ENCODE measurements around the gene COL19A1. TPM values are rescaled to one million over a fixed set of nuclear protein-coding genes. Genes with fewer than 3 reads are reported as not detected.

Gene COL19A1
- total RNA-seq, result under 1 TPM in 2 of 3 donors, not detected in 1; 0.15 to 0.66 TPM

DNA sequence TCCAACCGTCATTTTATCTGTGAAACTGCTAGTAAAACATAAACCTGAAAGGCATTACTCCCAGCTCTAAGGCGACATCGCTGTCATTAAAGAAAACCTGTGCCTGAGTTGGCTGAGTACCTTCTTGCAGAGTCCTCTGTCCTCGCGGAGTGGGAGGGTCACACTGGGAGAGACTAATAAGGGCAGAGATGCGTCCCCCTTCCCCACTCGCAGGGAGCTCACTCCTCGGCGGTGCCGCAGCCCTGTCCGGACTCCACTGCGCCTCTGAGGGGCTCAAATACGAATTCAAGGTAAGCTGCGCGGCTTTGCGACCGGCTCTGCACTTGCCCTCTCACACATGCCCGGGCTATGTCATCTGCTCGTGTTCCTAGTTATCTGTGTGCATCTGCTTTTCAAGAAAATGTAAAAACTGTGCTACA lies at the start of gene COL19A1:
Gene COL19A1 (plus strand): TSS at position 206 of the 419 bp plus-strand sequence. CDS start 13,012 bp downstream, outside the sequence.
- no peak for TF ChIP-seq POLR2A (IDR thresholded peaks at IDR 0.05)
- TF ChIP-seq, protein P1, sequence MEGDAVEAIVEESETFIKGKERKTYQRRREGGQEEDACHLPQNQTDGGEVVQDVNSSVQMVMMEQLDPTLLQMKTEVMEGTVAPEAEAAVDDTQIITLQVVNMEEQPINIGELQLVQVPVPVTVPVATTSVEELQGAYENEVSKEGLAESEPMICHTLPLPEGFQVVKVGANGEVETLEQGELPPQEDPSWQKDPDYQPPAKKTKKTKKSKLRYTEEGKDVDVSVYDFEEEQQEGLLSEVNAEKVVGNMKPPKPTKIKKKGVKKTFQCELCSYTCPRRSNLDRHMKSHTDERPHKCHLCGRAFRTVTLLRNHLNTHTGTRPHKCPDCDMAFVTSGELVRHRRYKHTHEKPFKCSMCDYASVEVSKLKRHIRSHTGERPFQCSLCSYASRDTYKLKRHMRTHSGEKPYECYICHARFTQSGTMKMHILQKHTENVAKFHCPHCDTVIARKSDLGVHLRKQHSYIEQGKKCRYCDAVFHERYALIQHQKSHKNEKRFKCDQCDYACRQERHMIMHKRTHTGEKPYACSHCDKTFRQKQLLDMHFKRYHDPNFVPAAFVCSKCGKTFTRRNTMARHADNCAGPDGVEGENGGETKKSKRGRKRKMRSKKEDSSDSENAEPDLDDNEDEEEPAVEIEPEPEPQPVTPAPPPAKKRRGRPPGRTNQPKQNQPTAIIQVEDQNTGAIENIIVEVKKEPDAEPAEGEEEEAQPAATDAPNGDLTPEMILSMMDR (IDR thresholded peaks at IDR 0.05), result no peak
- no peak for TF ChIP-seq POLR2AphosphoS5 (IDR thresholded peaks at IDR 0.05)
- Histone ChIP-seq H3K4me3 (peak within 1 kb of the TSS; percentile 49 to 74 (median 60)), H3K36me3 (no peaks in the 10 kb centered on the region), H3K27ac (no peak within 1 kb of the TSS), H3K27me3 (no peaks in the 10 kb centered on the region), H3K4me1 (no peaks in the 10 kb centered on the region), H3K9me3 (no peaks in the 10 kb centered on the region)
- intact Hi-C loops (cut with DNase I; ENCODE audit: low total_unique reads), result no loop called here
- DNase-seq (ENCODE audit: low spot score in 2 of 2), result no peak

DNA sequence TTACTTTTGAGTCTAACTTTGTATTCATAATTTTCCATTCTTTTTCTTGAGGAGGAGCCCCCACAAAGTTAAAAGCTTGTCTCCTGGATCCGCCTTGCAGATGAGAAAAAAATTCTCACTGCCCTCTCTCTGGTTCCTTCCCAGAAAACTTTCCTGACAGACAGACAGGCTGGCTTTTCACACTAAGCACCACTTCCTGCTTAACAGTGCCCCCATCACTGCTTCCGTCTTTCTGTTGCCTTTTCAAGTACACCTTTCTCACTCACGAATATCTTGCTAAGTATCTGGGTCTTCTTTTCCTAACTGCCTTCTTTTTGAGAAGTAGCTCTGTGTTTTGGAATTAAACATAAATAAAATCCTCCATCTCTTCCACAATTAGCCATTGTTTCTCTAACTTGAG lies 49.8 kb upstream of the COL19A1 start:
- Histone ChIP-seq H3K9me3 (no peaks in the 10 kb centered on the region), H3K36me3 (no peaks in the 10 kb centered on the region), H3K27ac (no peak overlapping the region), H3K4me1 (no peaks in the 10 kb centered on the region), H3K4me3 (no peak overlapping the region), H3K27me3 (no peaks in the 10 kb centered on the region)
- intact Hi-C loops (cut with DNase I; ENCODE audit: low total_unique reads), result no loop called here
- no peak for DNase-seq (ENCODE audit: low spot score in 2 of 2)
- TF ChIP-seq POLR2AphosphoS5 (IDR thresholded peaks at IDR 0.05), result no peak
- TF ChIP-seq POLR2A (IDR thresholded peaks at IDR 0.05), result no peak
- TF ChIP-seq, protein P1 (IDR thresholded peaks at IDR 0.05), result no peak

DNA sequence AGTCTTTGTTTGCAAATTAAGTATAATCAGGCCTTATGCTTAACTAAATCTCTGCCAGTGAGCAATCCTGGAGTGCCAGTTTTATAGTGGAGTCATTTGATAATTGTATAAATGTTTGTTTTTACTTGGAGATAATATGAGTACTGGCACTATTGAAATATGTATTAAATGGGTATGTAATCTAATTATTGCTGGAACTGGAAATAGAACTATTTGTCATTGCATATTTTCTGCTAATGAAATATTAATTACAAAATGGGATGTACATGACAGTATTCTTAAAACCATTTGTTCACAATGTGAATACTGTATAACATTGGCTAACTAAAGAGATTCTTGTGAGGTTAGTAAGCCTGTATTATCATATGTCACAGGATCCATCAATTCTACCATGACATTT lies 49.0 kb upstream of the COL19A1 start:
- no peaks in the 10 kb centered on the region for H3K9me3 ChIP-seq
- intact Hi-C loops (cut with DNase I; ENCODE audit: low total_unique reads), result no loop called here
- H3K27ac ChIP-seq, result no peak overlapping the region
- no peak overlapping the region for H3K4me3 ChIP-seq
- no peak for TF ChIP-seq POLR2A (IDR thresholded peaks at IDR 0.05)
- TF ChIP-seq, protein P1 (IDR thresholded peaks at IDR 0.05), result no peak
- TF ChIP-seq POLR2AphosphoS5 (IDR thresholded peaks at IDR 0.05), result no peak
- H3K36me3 ChIP-seq, result no peaks in the 10 kb centered on the region
- H3K27me3 ChIP-seq, result no peaks in the 10 kb centered on the region
- H3K4me1 ChIP-seq, result no peaks in the 10 kb centered on the region
- no peak for DNase-seq (ENCODE audit: low spot score in 2 of 2)

DNA sequence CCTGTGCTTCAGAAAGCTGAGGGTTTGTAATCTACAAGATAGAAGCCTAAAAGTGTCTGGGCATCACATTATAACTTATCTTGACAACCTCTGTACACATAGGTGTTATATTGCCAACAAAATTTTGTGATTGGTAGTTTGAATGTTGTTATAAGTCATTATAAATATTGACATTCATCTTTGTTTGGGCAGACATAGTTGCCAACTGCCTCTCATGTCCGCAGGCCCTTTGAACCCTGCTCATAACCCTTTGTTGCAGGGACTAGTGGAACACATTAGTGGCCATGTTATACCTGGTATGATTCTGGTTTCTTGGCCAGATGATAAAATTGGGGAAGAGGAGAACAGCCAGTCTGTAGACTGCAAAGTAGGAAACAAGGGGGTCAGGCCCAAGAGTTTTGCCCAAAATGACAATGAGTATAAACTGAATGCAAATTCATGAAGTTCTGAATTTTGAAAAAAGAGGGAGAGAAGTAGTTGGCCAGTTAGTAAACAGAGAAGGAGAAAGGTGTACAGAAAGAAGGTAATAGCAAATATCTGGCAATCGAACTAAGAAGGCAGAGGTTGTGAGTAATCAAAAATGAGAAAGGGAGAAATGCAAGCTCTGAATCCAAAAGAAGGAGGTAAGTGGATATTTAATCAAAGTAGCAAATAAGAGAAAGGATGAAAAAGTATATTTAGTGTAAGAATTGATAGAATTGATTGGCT lies 48.0 kb upstream of the COL19A1 start:
- intact Hi-C loops (cut with DNase I; ENCODE audit: low total_unique reads), result no loop called here
- Histone ChIP-seq H3K4me1 (no peaks in the 10 kb centered on the region), H3K27me3 (no peaks in the 10 kb centered on the region)

DNA sequence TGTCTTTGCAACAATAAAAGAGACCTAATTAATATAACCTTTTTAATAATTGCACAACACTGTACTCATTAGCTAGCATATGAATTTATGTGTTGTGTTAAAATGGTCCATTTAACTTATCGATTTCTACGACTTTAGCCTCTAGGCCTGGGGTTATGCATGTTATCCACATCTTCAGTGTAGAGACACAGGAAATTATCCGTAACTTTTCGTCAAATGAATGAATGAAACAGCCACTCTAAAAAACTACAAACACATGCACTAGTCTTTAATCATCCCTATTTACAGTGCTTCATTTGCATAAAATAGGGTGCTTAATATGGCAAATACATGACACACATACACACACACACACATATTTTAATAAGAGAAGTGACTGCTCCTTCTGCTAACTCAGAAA lies 47.2 kb upstream of the COL19A1 start:
- Histone ChIP-seq H3K9me3 (no peaks in the 10 kb centered on the region), H3K4me3 (no peak overlapping the region), H3K36me3 (no peaks in the 10 kb centered on the region), H3K27me3 (no peaks in the 10 kb centered on the region), H3K4me1 (no peaks in the 10 kb centered on the region), H3K27ac (no peak overlapping the region)
- intact Hi-C loops (cut with DNase I; ENCODE audit: low total_unique reads), result no loop called here
- TF ChIP-seq, protein P1 (IDR thresholded peaks at IDR 0.05), result no peak
- TF ChIP-seq POLR2AphosphoS5 (IDR thresholded peaks at IDR 0.05) (no peak), POLR2A (IDR thresholded peaks at IDR 0.05) (no peak)
- no peak for DNase-seq (ENCODE audit: low spot score in 2 of 2)

More for the DNA sequence above, 48.0 kb upstream of the COL19A1 start:
- H3K36me3 ChIP-seq, result no peaks in the 10 kb centered on the region
- no peak overlapping the region for H3K4me3 ChIP-seq
- no peak overlapping the region for H3K27ac ChIP-seq
- no peak for DNase-seq (ENCODE audit: low spot score in 2 of 2)
- TF ChIP-seq, protein P1 (IDR thresholded peaks at IDR 0.05), result no peak
- TF ChIP-seq POLR2AphosphoS5 (IDR thresholded peaks at IDR 0.05) (no peak), POLR2A (IDR thresholded peaks at IDR 0.05) (no peak)
- H3K9me3 ChIP-seq, result no peaks in the 10 kb centered on the region

Data from breast epithelium (tissue), 4 donors.